Fibroblast of lung (primary cell): ENCODE measurements around the gene ATG7.

Source experiments
- EZH2 ChIP-seq: IDR thresholded peaks from 2 replicates; pipeline ENCODE4 v1.5.1; 2012; ENCODE audit warnings: low read length, control low read depth, mild to moderate bottlenecking; ENCODE audit errors: missing control alignments
- TF ChIP-seq, protein P1 (sequence below), 2 donors: IDR thresholded peaks in 1 of 2; conservative IDR thresholded peaks in 1 of 2; 1 replicate in 1 of 2; 2 replicates in 1 of 2; pipeline ENCODE4 v1.5.1; 2011 to 2012; ENCODE audit warnings: low read length in 2 of 2, control low read depth in 1 of 2, inconsistent platforms in 1 of 2, low read depth in 1 of 2, mild to moderate bottlenecking in 1 of 2

DNA sequence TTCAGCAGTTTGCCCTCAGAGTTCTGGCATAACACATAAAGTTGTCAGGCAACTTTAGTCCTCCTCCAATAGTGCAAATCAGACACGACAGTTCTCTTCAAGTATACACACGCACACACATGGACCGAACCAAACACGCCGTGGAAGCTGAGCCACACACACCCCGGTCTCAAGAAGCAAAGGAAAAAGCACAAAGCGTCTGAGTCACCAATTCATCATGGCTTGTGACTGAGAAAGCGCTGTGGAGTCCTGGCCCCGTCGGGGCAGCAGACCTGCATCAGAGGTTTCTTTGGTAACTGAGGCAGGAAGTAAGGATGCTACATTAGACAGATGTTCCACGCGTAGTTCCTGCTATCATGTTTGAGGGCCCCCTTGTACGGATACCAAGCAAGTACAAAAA is 285.8 kb downstream of the ATG7 start:
- TF ChIP-seq, protein P1, sequence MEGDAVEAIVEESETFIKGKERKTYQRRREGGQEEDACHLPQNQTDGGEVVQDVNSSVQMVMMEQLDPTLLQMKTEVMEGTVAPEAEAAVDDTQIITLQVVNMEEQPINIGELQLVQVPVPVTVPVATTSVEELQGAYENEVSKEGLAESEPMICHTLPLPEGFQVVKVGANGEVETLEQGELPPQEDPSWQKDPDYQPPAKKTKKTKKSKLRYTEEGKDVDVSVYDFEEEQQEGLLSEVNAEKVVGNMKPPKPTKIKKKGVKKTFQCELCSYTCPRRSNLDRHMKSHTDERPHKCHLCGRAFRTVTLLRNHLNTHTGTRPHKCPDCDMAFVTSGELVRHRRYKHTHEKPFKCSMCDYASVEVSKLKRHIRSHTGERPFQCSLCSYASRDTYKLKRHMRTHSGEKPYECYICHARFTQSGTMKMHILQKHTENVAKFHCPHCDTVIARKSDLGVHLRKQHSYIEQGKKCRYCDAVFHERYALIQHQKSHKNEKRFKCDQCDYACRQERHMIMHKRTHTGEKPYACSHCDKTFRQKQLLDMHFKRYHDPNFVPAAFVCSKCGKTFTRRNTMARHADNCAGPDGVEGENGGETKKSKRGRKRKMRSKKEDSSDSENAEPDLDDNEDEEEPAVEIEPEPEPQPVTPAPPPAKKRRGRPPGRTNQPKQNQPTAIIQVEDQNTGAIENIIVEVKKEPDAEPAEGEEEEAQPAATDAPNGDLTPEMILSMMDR (conservative IDR thresholded peaks at IDR 0.05 in 1 of 2, IDR thresholded peaks at IDR 0.05 in 1 of 2; ENCODE audit: low read depth in 1 of 2, low read length in 2 of 2), result no peak
- no peak for TF ChIP-seq EZH2
